NCI-H524 (cell line): ENCODE results near the gene CBLN1.

ENCODE experiments used
- DNase-seq, 2 experiments: peaks; one replicate each; lab custom pipeline; 2025; lab: John Stamatoyannopoulos, UW

The CBLN1 gene

GRCh38 chr16:49281480-49281842 lies at the start of gene CBLN1:
Gene CBLN1, minus strand, starts transcription at chr16:49281838. Its CDS starts 373 bp downstream, at chr16:49281465.
- DNase-seq: no peak

GRCh38 chr16:49330562-49331201 lies 49.0 kb upstream of the CBLN1 start:
- DNase-seq: no peak

GRCh38 chr16:49328325-49328724 lies 46.7 kb upstream of the CBLN1 start:
- DNase-seq: no peak

- DNase-seq: no peak
Measured at GRCh38 chr16:49327466-49327865, 45.8 kb upstream of the CBLN1 start.

- DNase-seq: no peak
Measured at GRCh38 chr16:49324703-49325102, 43.1 kb upstream of the CBLN1 start.

- DNase-seq: no peak
Measured at GRCh38 chr16:49315602-49316001, 34.0 kb upstream of the CBLN1 start.

- DNase-seq: no peak
Measured at GRCh38 chr16:49312389-49312985, 30.8 kb upstream of the CBLN1 start.

- no peak for DNase-seq
Measured at GRCh38 chr16:49311823-49312222, 30.2 kb upstream of the CBLN1 start.

- DNase-seq: no peak
Measured at GRCh38 chr16:49307176-49307575, 25.5 kb upstream of the CBLN1 start.

- DNase-seq: no peak
Measured at GRCh38 chr16:49305406-49305805, 23.8 kb upstream of the CBLN1 start.

GRCh38 chr16:49292413-49292812 lies 10.8 kb upstream of the CBLN1 start:
- no peak for DNase-seq

- DNase-seq: no peak
Measured at GRCh38 chr16:49287572-49287971, 5.9 kb upstream of the CBLN1 start.

GRCh38 chr16:49284962-49285361 lies 3.3 kb upstream of the CBLN1 start:
- DNase-seq: no peak

GRCh38 chr16:49283376-49284049 lies 1.9 kb upstream of the CBLN1 start:
- peak in 1 of 2 experiments; percentile 36 for DNase-seq

GRCh38 chr16:49282690-49283375 lies 1.2 kb upstream of the CBLN1 start:
- DNase-seq: peak; percentile 55 to 73

GRCh38 chr16:49281843-49282642 lies 405 bp upstream of the CBLN1 start:
- DNase-seq: peak; percentile 84 to 95

- DNase-seq: peak; percentile 25 to 47
Measured at GRCh38 chr16:49280841-49281371, 732 bp downstream of the CBLN1 start.

GRCh38 chr16:49280105-49280741 lies 1.4 kb downstream of the CBLN1 start:
- DNase-seq: peak in 1 of 2 experiments; percentile 41

GRCh38 chr16:49278944-49279725 lies 2.5 kb downstream of the CBLN1 start:
- DNase-seq: no peak

GRCh38 chr16:49278567-49278827 lies 3.1 kb downstream of the CBLN1 start:
- no peak for DNase-seq
